RPMI8226 (cell line): ENCODE measurements around the gene MDM2.
A peak's percentile ranks its signal among the peaks of the same experiment; 100 is the strongest.

ENCODE experiments used
- DNase-seq: peaks from one replicate; pipeline ENCODE4 v3.0.0-alpha.2; 2015

MDM2 gene

GRCh38 chr12:68854554-68854953, 46.6 kb downstream of the MDM2 start:
- DNase-seq = no peak

DNA sequence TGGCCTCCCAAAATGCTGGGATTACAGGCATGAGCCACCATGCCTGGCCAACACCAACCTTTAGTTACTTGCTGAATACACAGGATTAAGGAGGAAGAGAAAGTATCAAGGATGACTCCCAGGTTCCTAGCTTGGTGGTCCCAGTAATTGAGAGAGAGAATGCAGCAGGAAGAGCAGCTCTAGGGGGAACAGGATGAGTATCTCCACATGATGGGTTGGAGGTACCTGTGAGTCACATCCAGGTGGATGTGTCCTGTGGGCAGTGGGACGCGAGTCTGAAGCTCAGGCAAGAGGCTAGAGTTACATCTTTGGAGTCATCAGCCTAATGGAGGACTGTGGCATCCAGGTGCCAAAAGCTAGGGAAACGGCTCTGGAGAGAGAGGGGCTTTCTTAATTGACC, 47.1 kb downstream of the MDM2 start:
- DNase-seq = no peak

DNA sequence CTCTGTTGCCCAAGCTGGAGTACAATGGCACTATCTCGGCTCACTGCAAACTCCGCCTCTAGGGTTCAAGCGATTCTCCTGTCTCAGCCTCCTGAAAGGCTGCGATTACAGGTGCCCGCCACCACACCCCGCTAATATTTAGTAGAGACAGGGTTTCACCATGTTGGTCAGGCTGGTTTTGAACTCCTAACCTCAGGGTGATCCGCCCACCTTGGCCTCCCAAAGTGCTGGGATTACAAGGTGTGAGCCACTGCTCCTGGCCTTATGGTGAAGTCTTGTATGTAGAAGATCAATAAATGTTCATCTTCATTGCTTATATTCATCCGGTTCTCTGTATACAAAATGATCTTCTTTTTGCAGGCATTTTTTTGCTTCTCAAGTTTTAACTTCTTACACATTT, 47.8 kb downstream of the MDM2 start:
- no peak for DNase-seq

GRCh38 chr12:68856510-68856909, 48.5 kb downstream of the MDM2 start:
- DNase-seq = no peak

GRCh38 chr12:68861890-68862289, 53.9 kb downstream of the MDM2 start:
- DNase-seq = no peak

DNA sequence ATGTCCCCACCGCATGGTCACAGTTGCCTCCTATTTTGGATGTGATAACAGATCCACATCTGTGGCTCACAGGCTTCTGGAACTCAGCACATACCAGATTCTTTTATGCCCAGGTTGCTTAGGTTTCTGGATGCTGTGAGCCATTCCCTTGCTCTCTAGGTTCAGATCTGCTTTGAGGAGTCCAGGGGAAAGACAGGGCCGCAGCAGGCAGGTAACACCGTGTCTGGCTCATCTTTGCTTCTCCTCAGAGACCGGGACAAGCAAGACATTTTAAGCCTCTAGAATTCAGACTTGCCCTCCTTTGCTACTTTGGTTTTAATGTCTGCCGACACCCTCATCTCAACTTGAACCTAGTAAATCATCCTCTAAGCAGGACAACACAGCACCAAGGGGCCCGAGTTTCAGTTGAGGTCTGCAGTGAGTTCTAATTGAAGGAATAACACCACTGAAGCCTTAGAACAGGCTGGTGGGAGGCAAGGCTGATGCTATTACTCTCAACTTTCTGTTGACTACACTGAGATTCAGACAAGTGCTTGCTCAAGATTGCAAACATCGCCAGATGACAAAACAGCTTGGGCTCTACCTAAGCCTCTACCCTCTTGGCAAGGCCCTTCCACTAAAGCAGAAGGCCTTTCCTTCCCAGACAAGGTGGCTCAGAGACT, 55.3 kb downstream of the MDM2 start:
- no peak for DNase-seq

GRCh38 chr12:68863886-68864454, 56.0 kb downstream of the MDM2 start:
- peak; percentile 49 for DNase-seq

DNA sequence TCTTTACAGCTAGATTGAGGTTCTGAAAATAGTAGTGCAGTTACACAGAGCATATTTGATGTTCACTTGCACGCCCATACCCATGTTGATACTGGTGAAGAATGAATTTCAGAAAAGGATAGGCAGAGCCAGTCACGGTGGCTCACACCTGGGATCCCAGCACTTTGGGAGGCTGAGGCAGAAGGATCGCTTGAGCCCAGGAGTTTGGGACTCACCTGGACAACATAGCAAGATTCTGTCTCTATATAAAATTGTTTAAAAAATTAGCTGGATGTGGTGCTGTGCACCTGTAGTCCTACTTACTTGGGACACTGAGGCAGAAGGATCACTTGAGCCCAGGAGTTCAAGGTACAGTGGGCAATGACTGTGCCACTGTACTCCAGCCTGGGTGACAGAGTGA, 56.6 kb downstream of the MDM2 start:
- no peak for DNase-seq

- no peak for DNase-seq
Observed at GRCh38 chr12:68865399-68866164, 57.6 kb downstream of the MDM2 start.

DNA sequence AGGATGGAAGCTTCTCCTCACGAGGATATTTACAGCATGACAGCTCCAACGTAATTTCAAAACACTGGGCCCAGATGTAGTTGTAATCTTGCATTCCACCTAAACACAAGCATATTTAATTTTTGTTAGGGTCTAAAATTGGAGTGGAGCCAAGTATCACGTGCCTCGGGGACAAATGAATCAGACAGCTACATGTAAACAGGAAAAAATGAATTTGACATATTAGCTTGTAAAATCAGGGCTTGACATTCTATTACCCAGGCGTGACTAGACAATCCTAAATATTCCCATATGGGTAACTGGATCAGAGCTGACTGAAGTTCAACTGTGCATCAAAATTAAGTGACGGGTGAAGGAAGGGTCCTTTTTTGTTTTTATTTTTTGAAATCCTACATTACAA, 59.0 kb downstream of the MDM2 start:
- DNase-seq = no peak

GRCh38 chr12:68867606-68868005, 59.6 kb downstream of the MDM2 start:
- DNase-seq = no peak

DNA sequence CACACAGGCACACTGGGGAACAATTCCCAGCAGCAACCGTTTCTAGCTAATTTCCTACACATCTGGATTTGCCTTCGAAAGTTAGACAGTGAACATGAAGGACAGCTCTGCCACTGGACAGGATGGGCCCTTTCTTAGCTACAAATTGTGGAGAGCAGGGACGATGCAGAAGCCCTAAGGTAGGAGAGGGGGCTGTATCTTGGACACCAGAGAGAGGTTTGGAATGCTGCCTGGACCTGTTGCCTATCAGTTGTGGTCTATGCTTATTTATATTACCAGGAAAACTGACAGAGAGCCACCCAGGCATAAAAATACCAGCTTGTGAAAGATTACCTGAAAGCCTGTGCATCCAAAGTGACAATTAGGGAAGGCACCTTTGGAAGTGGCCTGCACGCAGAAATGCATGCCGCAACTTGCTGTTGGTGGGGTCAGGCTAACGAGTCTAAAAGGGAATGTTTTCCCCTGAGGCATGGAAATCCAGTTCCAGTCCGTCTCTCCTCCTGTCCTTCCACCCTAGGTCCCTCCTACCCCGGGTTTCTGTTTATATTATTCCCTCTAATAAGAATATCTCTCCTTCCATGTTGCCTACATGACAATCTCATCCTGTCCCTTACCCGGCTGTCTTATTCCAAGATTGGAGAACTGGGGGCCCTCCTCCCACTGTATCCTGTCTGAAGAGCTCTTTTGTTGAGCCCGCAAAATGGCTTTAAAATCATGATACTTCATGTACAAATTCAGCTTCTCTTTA, 60.2 kb downstream of the MDM2 start:
- no peak for DNase-seq

DNA sequence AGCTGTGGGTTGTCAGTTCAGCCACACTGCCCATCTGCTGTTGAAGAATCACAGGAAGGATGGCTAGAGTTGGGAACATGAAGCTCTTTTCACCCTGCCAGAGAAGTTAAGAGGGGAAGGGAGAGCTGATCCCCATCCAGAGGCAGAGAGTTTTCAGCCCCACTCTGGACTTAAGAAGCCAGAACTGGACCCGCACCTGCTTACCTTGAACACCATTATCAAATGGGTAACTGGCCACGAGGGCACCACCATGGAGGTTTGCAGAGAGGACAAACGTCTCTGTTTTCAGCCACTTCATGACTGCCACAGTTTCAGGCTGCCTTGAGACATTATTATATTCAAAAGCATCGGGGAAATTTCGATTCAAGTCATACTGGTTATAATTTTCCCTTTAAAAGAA, 62.0 kb downstream of the MDM2 start:
- no peak for DNase-seq

DNA sequence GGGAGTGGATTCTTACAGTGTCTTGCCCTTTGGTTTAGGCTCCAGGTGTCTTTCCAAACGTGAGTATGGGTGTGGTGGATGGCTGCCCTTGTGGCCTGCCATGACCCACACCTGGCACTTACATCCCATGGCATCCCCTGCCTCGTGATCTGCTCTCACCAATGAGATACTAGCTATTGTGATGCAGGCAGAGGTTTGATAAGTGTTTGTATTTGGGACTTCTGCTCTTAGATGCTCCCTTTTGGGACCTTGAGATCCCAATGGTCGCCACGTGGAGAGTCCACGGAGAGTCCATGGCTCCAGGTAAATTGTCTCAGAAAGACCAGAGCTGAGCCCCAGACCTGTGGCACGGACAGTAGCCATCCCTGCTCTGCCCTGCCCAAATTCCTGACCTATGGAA, 62.5 kb downstream of the MDM2 start:
- DNase-seq = no peak

- no peak for DNase-seq
Observed at GRCh38 chr12:68871396-68871795, 63.4 kb downstream of the MDM2 start.

- peak; percentile 11 for DNase-seq
Observed at GRCh38 chr12:68871921-68872320, 63.9 kb downstream of the MDM2 start.

DNA sequence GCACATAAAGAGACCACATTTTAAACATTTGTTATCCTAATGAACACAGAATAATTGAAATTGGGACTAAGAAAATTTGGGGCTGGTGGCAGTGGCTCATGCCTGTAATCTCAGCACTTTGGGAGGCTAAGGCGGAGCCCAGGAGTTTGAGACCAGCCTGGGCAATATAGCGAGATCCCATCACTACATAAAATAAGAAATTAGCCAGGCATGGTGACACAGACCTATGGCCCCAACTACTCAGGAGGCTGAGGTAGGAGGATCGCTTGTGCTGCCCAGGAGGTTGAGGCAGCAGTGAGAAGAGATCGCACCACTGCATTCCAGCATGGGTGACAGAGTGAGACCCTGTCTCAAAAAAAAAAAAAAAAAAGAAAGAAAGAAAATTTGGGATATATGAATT, 65.3 kb downstream of the MDM2 start:
- no peak for DNase-seq

DNA sequence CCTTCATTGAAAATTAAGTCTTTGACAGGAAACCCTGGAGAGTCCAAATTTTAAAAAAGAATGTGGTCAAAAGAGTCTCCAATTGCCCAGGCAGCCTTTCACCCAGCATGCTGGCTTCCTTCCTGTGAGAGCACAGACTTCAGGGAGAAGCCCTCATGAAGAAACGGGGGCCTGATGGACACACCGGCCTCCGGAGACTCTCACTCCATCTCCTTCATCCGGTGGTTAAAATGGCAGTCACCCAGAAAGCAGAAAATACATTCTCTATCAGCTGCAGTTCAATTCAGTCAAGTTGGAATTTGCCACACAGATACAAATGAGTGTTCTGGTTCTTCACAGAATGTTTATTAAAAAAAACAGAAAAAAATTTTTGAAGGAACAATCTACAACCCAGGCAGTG, 68.5 kb downstream of the MDM2 start:
- DNase-seq = no peak

- no peak for DNase-seq
Observed at GRCh38 chr12:68877583-68877982, 69.6 kb downstream of the MDM2 start.

DNA sequence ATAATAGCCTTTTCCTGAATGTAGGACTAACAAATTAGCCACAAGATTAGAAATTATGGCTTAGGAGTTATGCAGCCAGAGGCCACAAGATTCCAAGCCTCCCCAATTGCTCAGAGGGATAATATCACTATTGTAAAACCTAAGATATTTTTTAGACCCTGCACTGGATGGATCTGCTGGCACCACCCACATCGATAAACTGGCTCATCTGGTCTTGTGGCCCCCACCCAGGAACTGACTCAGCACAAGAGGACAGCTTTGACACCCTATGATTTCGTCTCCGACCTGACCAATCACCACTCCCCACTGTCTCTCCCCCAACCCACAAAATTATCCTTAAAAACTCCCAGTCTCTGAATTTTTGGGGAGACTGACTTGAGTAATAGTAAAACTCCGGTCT, 70.3 kb downstream of the MDM2 start:
- no peak for DNase-seq

DNA sequence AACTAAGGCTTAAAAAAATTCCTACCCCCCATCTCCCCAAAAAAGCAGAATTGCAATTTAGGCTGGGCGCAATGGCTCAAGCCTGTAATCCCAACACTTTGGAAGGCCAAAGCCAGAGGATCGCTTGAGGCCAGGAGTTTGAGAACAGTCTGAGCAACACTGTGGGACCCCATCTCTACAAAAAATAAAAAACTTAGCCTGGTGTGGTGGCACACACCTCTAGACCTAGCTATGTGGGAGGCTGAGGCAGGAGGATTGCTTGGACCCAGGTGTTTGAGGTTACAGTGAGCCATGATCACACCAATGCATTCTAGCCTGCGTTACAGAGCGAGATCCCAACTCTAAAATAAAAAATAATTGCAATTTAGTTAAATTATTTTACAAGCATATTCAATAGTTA, 70.9 kb downstream of the MDM2 start:
- DNase-seq = no peak

DNA sequence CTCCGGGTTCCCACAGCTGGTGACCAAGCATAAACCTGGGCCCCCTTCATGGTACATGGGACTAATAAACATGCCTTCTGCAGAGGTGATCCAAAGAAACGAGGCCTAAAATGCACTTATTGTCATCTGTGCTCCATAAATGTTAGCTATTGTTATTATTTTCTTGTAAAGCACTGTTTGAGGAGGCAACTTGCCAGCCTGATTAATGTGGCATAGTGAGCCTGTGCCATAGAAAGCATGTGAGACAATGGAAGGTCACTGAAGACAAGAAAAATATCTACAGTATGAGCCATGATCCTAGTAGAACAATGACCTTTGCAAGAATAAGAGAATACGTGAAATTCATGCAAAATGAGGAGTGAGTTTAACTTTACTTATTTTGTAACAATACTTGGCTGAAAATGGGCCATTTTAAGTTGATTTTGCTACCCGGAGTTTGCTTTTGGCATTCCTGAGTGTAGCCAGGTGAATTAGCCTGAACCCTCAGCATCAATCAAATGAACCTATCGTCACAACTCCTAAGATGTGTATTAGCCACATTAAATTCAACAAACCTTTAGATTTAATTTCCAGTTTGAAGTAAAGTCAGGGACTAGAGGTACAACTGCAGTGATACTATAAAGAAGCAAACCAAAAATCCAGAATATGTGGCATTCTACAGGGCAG, 72.8 kb downstream of the MDM2 start:
- no peak for DNase-seq
